Endodermal cell (in vitro differentiated cells): ENCODE results near the gene SLC9A5. TPM values are rescaled to one million over a fixed set of nuclear protein-coding genes. Genes with fewer than 3 reads are reported as not detected.

ENCODE experiments used
- DNase-seq: peaks from one replicate; pipeline ENCODE4 v3.0.0-alpha.2; 2017
- H3K27ac ChIP-seq: 2 replicates; pipeline ENCODE4 v1.5.1; 2013; ENCODE audit warnings: mild to moderate bottlenecking, low read depth, low read length, moderate library complexity
- H3K27me3 ChIP-seq: 2 replicates; pipeline ENCODE4 v1.6.1; 2013; ENCODE audit warnings: mild to moderate bottlenecking, low read length, moderate library complexity; ENCODE audit not compliant: insufficient read depth, control insufficient read depth, poor library complexity, severe bottlenecking
- H3K36me3 ChIP-seq: 2 replicates; pipeline ENCODE4 v1.7.0; 2013; ENCODE audit warnings: mild to moderate bottlenecking, low read length, moderate library complexity; ENCODE audit not compliant: control insufficient read depth, insufficient read depth
- H3K4me1 ChIP-seq: one replicate; pipeline ENCODE4 v1.7.0; 2013; ENCODE audit warnings: low read length; ENCODE audit not compliant: control insufficient read depth, insufficient read depth
- H3K4me3 ChIP-seq: 2 replicates; pipeline ENCODE4 v1.5.1; 2013; ENCODE audit warnings: mild to moderate bottlenecking, low read length, moderate library complexity
- H3K9ac ChIP-seq: 2 replicates; pipeline ENCODE4 v1.6.1; 2013; ENCODE audit warnings: mild to moderate bottlenecking, low read length, moderate library complexity; ENCODE audit not compliant: poor library complexity, severe bottlenecking; ENCODE audit errors: extremely low read depth
- H3K9me3 ChIP-seq: 2 replicates; pipeline ENCODE4 v1.6.1; 2013; ENCODE audit warnings: mild to moderate bottlenecking, low read length, moderate library complexity; ENCODE audit not compliant: control insufficient read depth
- H3K27ac Mint-ChIP-seq: 2 replicates; pipeline ENCODE4 v1.8.0; 2020; ENCODE audit warnings: mixed read lengths
- H3K27me3 Mint-ChIP-seq: 2 replicates; pipeline ENCODE4 v1.8.0; 2021; ENCODE audit warnings: mild to moderate bottlenecking, mixed read lengths; ENCODE audit not compliant: insufficient read depth
- H3K36me3 Mint-ChIP-seq: 2 replicates; pipeline ENCODE4 v1.8.0; 2020; ENCODE audit warnings: low read depth, mixed read lengths
- H3K4me1 Mint-ChIP-seq: 2 replicates; pipeline ENCODE4 v1.8.0; 2020; ENCODE audit warnings: mixed read lengths
- H3K4me3 Mint-ChIP-seq: 2 replicates; pipeline ENCODE4 v1.8.0; 2020; ENCODE audit warnings: mild to moderate bottlenecking, moderate library complexity, mixed read lengths
- H3K9me3 Mint-ChIP-seq: 2 replicates; pipeline ENCODE4 v1.8.0; 2020; ENCODE audit warnings: mild to moderate bottlenecking, mixed read lengths
- CTCF ChIP-seq: fragments of 200-600 bp; sonication (generic); conservative IDR thresholded peaks from 2 replicates; pipeline ENCODE4 v1.5.0; 2021; ENCODE audit warnings: antibody characterized with exemption, mild to moderate bottlenecking
- WGBS, 2 experiments: methylation state at CpG; one replicate each; pipeline versions ENCODE4 v1.1.5 to v1.1.7; 2013; ENCODE audit warnings: missing lambda C conversion rate in 2 of 2, mixed read lengths in 1 of 2; ENCODE audit not compliant: insufficient coverage in 1 of 2, insufficient read length in 1 of 2; 5-methylcytosine and 5-hydroxymethylcytosine counted together
- total RNA-seq, 2 donors: library from RNA; stranded (reverse); fragmentation: NEBNext Ultra II Directional in 1 of 2; extraction: Animal tissue kit (Norgen Biotek cat#: 25700) in 1 of 2; gene quantifications; 2 replicates in 1 of 2; 3 replicates in 1 of 2; pipeline ENCODE4 v1.2.1, GENCODE V29; 2021

Gene SLC9A5
- total RNA-seq, 2 donors from 2014 or later, result 8.9 to 9.0 TPM

GRCh38 chr16:67206838-67207248 is 41.9 kb upstream of the SLC9A5 start:
- H3K27me3 Mint-ChIP-seq, result peaks cover 11% of the 10 kb centered on the region
- H3K9me3 Mint-ChIP-seq, result no peaks in the 10 kb centered on the region
- peaks cover 11% of the 10 kb centered on the region for H3K36me3 ChIP-seq
- whole genome bisulfite sequencing, 2 experiments, result 85 to 100% methylated on average over 1 to 3 of the region's 3 CpGs
- no peak overlapping the region for H3K4me3 ChIP-seq
- no peak overlapping the region for H3K27ac Mint-ChIP-seq
- no peak overlapping the region for H3K27ac ChIP-seq
- H3K9ac ChIP-seq, result no peak overlapping the region
- H3K9me3 ChIP-seq, result no peaks in the 10 kb centered on the region
- H3K27me3 ChIP-seq, result no peaks in the 10 kb centered on the region
- DNase-seq, result no peak
- H3K4me1 Mint-ChIP-seq, result peaks cover 8% of the 10 kb centered on the region
- peaks cover 4% of the 10 kb centered on the region for H3K36me3 Mint-ChIP-seq
- peaks cover 5% of the 10 kb centered on the region for H3K4me1 ChIP-seq
- H3K4me3 Mint-ChIP-seq, result no peak overlapping the region
- no peak for TF ChIP-seq CTCF

DNA sequence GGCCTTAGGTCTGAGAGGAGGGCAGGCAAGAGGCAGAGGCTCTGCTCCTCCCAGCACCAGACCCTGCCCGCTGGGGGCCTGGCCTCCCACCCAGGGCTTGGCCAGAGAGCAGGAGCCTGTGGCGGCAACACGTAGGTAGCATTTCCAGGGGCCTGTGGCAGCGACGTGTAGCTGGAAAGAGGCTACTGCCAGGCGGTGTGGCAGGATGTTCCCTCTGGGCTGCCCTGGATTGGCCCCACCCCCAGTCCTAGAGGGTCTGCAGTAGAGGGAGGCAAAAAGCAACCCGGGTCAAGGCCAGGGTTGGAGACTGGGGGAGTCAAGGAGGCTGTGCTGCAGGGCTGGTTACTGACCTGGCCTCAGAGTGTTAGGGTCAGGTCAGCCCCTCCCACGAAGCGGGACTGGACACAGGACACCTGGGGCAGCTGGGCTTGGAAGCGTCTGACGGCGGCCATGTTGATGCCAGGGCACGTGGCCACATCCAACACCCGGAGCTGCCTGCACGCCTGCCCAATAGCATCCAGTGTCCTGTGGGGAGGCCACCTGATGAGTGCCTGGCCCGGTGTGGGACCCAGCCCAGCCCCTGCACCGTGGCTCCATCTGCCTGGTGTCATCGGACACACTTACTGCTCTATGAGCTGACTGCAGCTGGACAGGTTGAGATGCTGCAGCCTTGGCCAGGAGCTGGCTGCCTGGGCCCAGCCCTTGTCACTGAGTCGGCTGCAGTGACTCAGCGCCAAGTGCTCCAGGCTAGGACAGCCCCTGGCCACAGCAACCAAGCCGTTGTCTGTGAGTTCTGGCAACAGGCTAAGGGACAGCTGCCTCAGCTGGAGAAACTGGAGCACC is 41.3 kb upstream of the SLC9A5 start:
- Histone ChIP-seq H3K9ac (no peak overlapping the region), H3K9me3 (no peaks in the 10 kb centered on the region), H3K36me3 (peaks cover 11% of the 10 kb centered on the region), H3K4me3 (no peak overlapping the region), H3K27me3 (no peaks in the 10 kb centered on the region), H3K27ac (no peak overlapping the region), H3K4me1 (peaks cover 5% of the 10 kb centered on the region)
- H3K27me3 Mint-ChIP-seq, result peaks cover 14% of the 10 kb centered on the region
- peaks cover 4% of the 10 kb centered on the region for H3K36me3 Mint-ChIP-seq
- DNase-seq, result no peak
- no peak overlapping the region for H3K27ac Mint-ChIP-seq
- H3K4me3 Mint-ChIP-seq, result no peak overlapping the region
- H3K9me3 Mint-ChIP-seq, result no peaks in the 10 kb centered on the region
- 87 to 89% methylated on average over 15 to 21 of the region's 21 CpGs for WGBS, 2 experiments
- TF ChIP-seq CTCF, result no peak
- peaks cover 8% of the 10 kb centered on the region for H3K4me1 Mint-ChIP-seq

DNA sequence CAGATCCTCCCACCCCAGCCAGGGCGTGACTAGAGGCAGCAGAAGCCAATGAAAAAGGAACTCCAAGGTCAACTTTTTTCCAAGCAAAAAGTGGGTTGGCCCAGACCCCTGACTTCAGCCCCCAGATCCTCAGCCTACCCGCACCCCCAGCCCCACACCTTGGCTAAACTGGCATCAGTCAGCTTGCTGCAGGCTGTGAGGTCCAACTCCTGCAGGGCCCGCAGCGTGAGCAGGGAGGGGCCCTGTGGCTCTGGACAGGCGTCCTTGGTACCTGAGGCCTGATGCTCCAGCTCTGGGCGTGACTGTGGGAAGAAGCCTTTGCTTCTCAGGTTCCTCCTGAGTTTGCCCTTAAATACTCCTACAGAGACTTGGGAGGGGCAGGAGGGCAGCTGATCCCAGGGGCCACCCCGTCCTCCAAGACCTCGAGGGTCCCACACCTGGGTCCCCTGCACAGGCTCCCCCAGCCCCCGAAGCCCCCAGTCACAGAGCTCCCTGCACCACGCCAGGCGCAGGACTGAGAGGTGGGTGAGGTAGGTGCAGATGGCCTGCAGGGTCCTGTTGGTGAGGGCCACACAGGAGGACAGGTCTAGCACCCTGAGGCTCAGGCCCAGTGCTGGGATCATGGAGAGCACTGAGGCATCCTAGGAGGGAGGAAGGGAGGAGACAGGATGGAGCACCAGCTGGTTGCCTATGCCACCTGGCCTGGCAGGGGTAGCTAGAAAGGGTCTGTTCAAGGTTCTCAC is 40.5 kb upstream of the SLC9A5 start:
- Histone ChIP-seq H3K27me3 (no peaks in the 10 kb centered on the region), H3K36me3 (peaks cover 11% of the 10 kb centered on the region), H3K4me1 (peaks cover 5% of the 10 kb centered on the region), H3K4me3 (no peak overlapping the region), H3K9ac (no peak overlapping the region), H3K27ac (no peak overlapping the region), H3K9me3 (no peaks in the 10 kb centered on the region)
- Mint-ChIP-seq H3K4me1 (peaks cover 8% of the 10 kb centered on the region), H3K27ac (no peak overlapping the region), H3K4me3 (no peak overlapping the region), H3K36me3 (peaks cover 4% of the 10 kb centered on the region), H3K27me3 (peaks cover 20% of the 10 kb centered on the region), H3K9me3 (no peaks in the 10 kb centered on the region)
- WGBS, 2 experiments, result 93 to 94% methylated on average over 6 to 11 of the region's 11 CpGs
- no peak for DNase-seq
- no peak for TF ChIP-seq CTCF
